ENCODE data around the gene SELENOT.
A peak's percentile ranks its signal among the peaks of the same experiment; 100 is the strongest.
"Not testable (repeated sequence)": the region's sequence is repeated elsewhere in the genome, so short reads cannot be mapped to it uniquely, and the experiment has no call there.

Gene SELENOT

GRCh38 chr3:150603153-150603979 is at the start of gene SELENOT:
Gene SELENOT, plus strand, starts transcription at chr3:150603321. Its CDS starts 42 bp downstream, at chr3:150603363.
- DNase-seq (ENCODE audit: low read depth): peak; percentile 88

GRCh38 chr3:150555859-150556436 is 47.2 kb upstream of the SELENOT start:
- no peak for DNase-seq (ENCODE audit: low read depth)

GRCh38 chr3:150556792-150557191 is 46.3 kb upstream of the SELENOT start:
- no peak for DNase-seq (ENCODE audit: low read depth)

- DNase-seq (ENCODE audit: low read depth): no peak
Observed at GRCh38 chr3:150557725-150558124, 45.4 kb upstream of the SELENOT start.

GRCh38 chr3:150564243-150564642 is 38.9 kb upstream of the SELENOT start:
- no peak for DNase-seq (ENCODE audit: low read depth)

- DNase-seq (ENCODE audit: low read depth): no peak
Observed at GRCh38 chr3:150567328-150567727, 35.8 kb upstream of the SELENOT start.

- DNase-seq (ENCODE audit: low read depth): no peak
Observed at GRCh38 chr3:150577855-150578254, 25.3 kb upstream of the SELENOT start.

- no peak for DNase-seq (ENCODE audit: low read depth)
Observed at GRCh38 chr3:150581174-150581573, 21.9 kb upstream of the SELENOT start.

GRCh38 chr3:150582620-150583019 is 20.5 kb upstream of the SELENOT start:
- DNase-seq (ENCODE audit: low read depth): no peak

GRCh38 chr3:150583028-150583427 is 20.1 kb upstream of the SELENOT start:
- DNase-seq (ENCODE audit: low read depth): no peak

GRCh38 chr3:150588027-150588830 is 14.9 kb upstream of the SELENOT start:
- no peak for DNase-seq (ENCODE audit: low read depth)

- no peak for DNase-seq (ENCODE audit: low read depth)
Observed at GRCh38 chr3:150589759-150590158, 13.4 kb upstream of the SELENOT start.

- DNase-seq (ENCODE audit: low read depth): no peak
Observed at GRCh38 chr3:150594150-150594549, 9.0 kb upstream of the SELENOT start.

GRCh38 chr3:150597646-150598045 is 5.5 kb upstream of the SELENOT start:
- DNase-seq (ENCODE audit: low read depth): no peak

GRCh38 chr3:150599611-150600297 is 3.4 kb upstream of the SELENOT start:
- no peak for DNase-seq (ENCODE audit: low read depth)

- not testable (repeated sequence) for DNase-seq (ENCODE audit: low read depth)
Observed at GRCh38 chr3:150600647-150601530, 2.2 kb upstream of the SELENOT start.

- DNase-seq (ENCODE audit: low read depth): no peak
Observed at GRCh38 chr3:150602426-150603152, 532 bp upstream of the SELENOT start.

- no peak for DNase-seq (ENCODE audit: low read depth)
Observed at GRCh38 chr3:150603980-150604319, 829 bp downstream of the SELENOT start.

- no peak for DNase-seq (ENCODE audit: low read depth)
Observed at GRCh38 chr3:150605998-150606641, 3.0 kb downstream of the SELENOT start.
